Stomach (tissue), 9 donors: ENCODE data around the gene PHACTR3. TPM values are rescaled to one million over a fixed set of nuclear protein-coding genes. Genes with fewer than 3 reads are reported as not detected.

Source experiments
- DNase-seq, 2 donors: peaks; one replicate each; pipeline versions ENCODE4 v3.0.0 to v3.0.0-alpha.2; 2013 to 2019
- H3K27ac ChIP-seq, 5 donors: fragments of 200-600 bp in 4 of 5; sonication (generic) in 4 of 5; one replicate each; pipeline ENCODE4 v1.5.1; 2013 to 2019; ENCODE audit warnings: mild to moderate bottlenecking in 1 of 5, moderate library complexity in 1 of 5
- H3K27me3 ChIP-seq, 3 donors: fragments of 200-600 bp; sonication (generic); one replicate each; pipeline ENCODE4 v1.5.1; 2017 to 2019; ENCODE audit warnings: mixed run types in 1 of 3
- H3K36me3 ChIP-seq, 4 donors: fragments of 200-600 bp; sonication (generic); 1 replicate in 3 of 4; 2 replicates in 1 of 4; pipeline ENCODE4 v1.5.1; 2016 to 2019
- H3K4me1 ChIP-seq, 4 donors: fragments of 200-600 bp; sonication (generic); one replicate each; pipeline ENCODE4 v1.5.1; 2016 to 2019
- H3K4me3 ChIP-seq, 4 donors: fragments of 200-600 bp; sonication (generic) in 3 of 4; one replicate each; pipeline ENCODE4 v1.5.1; 2016 to 2019; ENCODE audit warnings: mild to moderate bottlenecking in 1 of 4
- H3K9me3 ChIP-seq, 4 donors: fragments of 200-600 bp; sonication (generic); one replicate each; pipeline ENCODE4 v1.5.1; 2016 to 2019
- CTCF ChIP-seq, 7 experiments: fragments of 450-650 bp in 4 of 7; fragments of 200-600 bp in 3 of 7; sonication (generic) in 3 of 7; IDR thresholded peaks; one replicate each; pipeline ENCODE4 v1.5.1; 2016 to 2019; ENCODE audit warnings: antibody characterized with exemption in 7 of 7, control low read depth in 2 of 7, mild to moderate bottlenecking in 1 of 7
- EP300 ChIP-seq: sonication (generic); formaldehyde crosslinking; IDR thresholded peaks from one replicate; pipeline ENCODE4 v1.6.1; 2017; ENCODE audit warnings: antibody characterized with exemption
- POLR2A ChIP-seq, 4 donors: fragments of 450-650 bp; IDR thresholded peaks; one replicate each; pipeline ENCODE4 v1.6.1; 2016; ENCODE audit warnings: antibody characterized with exemption in 4 of 4, control low read depth in 2 of 4, mild to moderate bottlenecking in 1 of 4, moderate library complexity in 1 of 4
- POLR2AphosphoS5 ChIP-seq, 3 donors: sonication (generic); formaldehyde crosslinking; IDR thresholded peaks; one replicate each; pipeline ENCODE4 v1.6.1; 2016; ENCODE audit warnings: antibody characterized with exemption in 3 of 3
- WGBS, 5 donors: extraction: QIAGEN DNeasy Blood & Tissue Kit in 3 of 5; methylation state at CpG; one replicate each; pipeline versions ENCODE4 v1.1.5 to v1.1.7; 2013 to 2018; 5-methylcytosine and 5-hydroxymethylcytosine counted together
- intact Hi-C: fragments of 100-400 bp; cut with DNase I; formaldehyde crosslinking; loops from one replicate; pipeline ENCODE4 v1.15.1; 2023; ENCODE audit warnings: low total_unique reads
- polyA plus RNA-seq, 3 donors: library from polyadenylated mRNA; stranded (reverse); fragments of 200-250 nt; gene quantifications; one replicate each; pipeline ENCODE4 v1.2.3, GENCODE V29; 2013
- total RNA-seq, 5 donors: library from RNA; depleted of rRNA; stranded (reverse); fragments of >200 nt; gene quantifications; one replicate each; pipeline versions ENCODE4 v1.1.0 to v1.2.3, GENCODE V29; 2014 to 2016
- donor health status: healthy with polysubstance abuse.
- donor health status: Bipolar disorder and iron deficiency.
- donor health status: healthy.

PHACTR3 gene
- total and polyA plus RNA-seq, 8 donors = 0.55 to 3.7 (median 3.2) TPM; not detected in 3

GRCh38 chr20:59724457-59725366 is 120.4 kb downstream of the PHACTR3 start:
- no peaks in the 10 kb centered on the region for H3K36me3 ChIP-seq
- intact Hi-C loops = no loop called here
- H3K27me3 ChIP-seq = peaks cover 0 to 51% (median 0%) of the 10 kb centered on the region in 3 donors
- no peak for DNase-seq
- H3K4me3 ChIP-seq = no peak overlapping the region
- WGBS, 5 donors = 52 to 60% (median 53%) methylated on average over 9 to 10 of the region's 10 CpGs
- H3K4me1 ChIP-seq = peaks cover 0 to 6% (median 0%) of the 10 kb centered on the region in 4 donors
- TF ChIP-seq CTCF (IDR thresholded peaks at IDR 0.05) = no peak
- TF ChIP-seq POLR2AphosphoS5 (IDR thresholded peaks at IDR 0.05) = no peak
- H3K9me3 ChIP-seq = no peaks in the 10 kb centered on the region
- H3K27ac ChIP-seq = no peak overlapping the region

DNA sequence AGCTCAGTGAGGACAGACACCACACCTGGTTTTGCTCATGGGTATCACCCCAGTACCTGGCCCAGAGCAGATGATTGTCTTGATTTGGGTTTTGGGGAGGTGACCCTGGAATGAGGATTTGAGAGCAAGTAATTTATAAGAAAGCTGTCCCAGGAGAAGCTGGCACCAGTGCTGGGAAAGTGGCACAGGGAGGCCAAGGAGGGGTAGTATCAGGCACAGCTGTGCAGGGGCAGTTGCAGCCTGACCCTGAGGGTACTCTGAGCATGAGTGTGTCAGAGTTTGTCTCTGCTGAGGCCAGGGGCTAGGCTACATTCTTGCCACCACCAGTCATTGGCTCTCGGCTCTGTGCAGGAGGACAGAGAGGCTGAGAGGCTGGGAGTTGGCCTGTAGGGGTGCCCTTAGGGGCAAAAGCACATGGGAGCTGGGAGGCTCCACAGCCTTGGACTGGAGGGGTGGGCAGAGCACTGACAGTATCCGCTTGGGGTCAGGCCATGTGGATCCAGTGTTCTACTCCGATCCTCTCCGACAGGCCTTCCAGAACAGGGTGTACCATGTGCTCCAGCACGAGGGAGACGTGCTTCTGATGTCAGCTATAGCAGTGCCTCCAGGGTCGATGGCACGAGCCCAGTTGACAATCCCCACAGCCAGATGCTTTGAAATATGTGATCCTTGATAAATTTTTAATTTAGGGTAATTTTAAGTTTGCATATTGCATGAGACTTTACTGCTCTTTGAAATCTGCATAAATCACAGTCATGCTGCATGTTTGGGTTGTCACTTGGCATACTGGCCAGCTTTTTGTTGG is 121.3 kb downstream of the PHACTR3 start:
- DNase-seq = no peak
- no peaks in the 10 kb centered on the region for H3K36me3 ChIP-seq
- no peak overlapping the region for H3K4me3 ChIP-seq
- H3K27ac ChIP-seq = no peak overlapping the region
- intact Hi-C loops = no loop called here
- no peak for TF ChIP-seq CTCF (IDR thresholded peaks at IDR 0.05)
- no peak for TF ChIP-seq POLR2AphosphoS5 (IDR thresholded peaks at IDR 0.05)
- no peak for TF ChIP-seq POLR2A (IDR thresholded peaks at IDR 0.05)
- no peak for TF ChIP-seq EP300
- peaks cover 0 to 52% (median 0%) of the 10 kb centered on the region in 3 donors for H3K27me3 ChIP-seq
- 64 to 82% (median 79%) methylated on average over 5 to 8 of the region's 8 CpGs for WGBS, 5 donors
- H3K9me3 ChIP-seq = no peaks in the 10 kb centered on the region
- peaks cover 0 to 6% (median 0%) of the 10 kb centered on the region in 4 donors for H3K4me1 ChIP-seq

DNA sequence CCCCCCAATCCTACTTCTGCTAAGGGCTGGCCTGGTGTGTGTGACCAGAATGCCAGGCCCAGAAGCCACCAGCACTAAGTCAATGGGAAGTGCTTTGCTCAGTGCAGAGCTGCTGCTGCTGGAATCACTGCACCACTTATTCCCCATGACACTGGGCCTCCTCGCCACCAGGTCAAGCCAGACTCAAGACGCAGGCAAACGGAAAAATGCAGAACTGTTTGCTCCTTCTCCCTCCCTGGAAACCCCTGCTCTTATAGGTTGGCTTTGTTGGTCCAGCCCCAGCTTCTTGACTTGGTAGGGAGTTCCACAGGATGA is 121.9 kb downstream of the PHACTR3 start:
- 45 to 64% (median 58%) methylated on average over 3 of the region's 3 CpGs for WGBS, 5 donors
- Histone ChIP-seq H3K36me3 (no peaks in the 10 kb centered on the region), H3K4me1 (peaks cover 0 to 6% (median 0%) of the 10 kb centered on the region in 4 donors), H3K9me3 (no peaks in the 10 kb centered on the region), H3K27ac (no peak overlapping the region), H3K27me3 (peaks cover 0 to 46% (median 0%) of the 10 kb centered on the region in 3 donors), H3K4me3 (no peak overlapping the region)
- TF ChIP-seq CTCF (IDR thresholded peaks at IDR 0.05) = no peak
- no peak for TF ChIP-seq POLR2A (IDR thresholded peaks at IDR 0.05)
- TF ChIP-seq POLR2AphosphoS5 (IDR thresholded peaks at IDR 0.05) = no peak
- no peak for TF ChIP-seq EP300
- DNase-seq = no peak
- intact Hi-C loops = no loop called here

- no peak overlapping the region for H3K4me3 ChIP-seq
- no peak for TF ChIP-seq EP300
- no peak for TF ChIP-seq POLR2A (IDR thresholded peaks at IDR 0.05)
- no peak for TF ChIP-seq CTCF (IDR thresholded peaks at IDR 0.05)
- TF ChIP-seq POLR2AphosphoS5 (IDR thresholded peaks at IDR 0.05) = no peak
- intact Hi-C loops = no loop called here
- H3K27me3 ChIP-seq = peaks cover 0 to 44% (median 0%) of the 10 kb centered on the region in 3 donors
- 88 to 95% (median 93%) methylated on average over 13 of the region's 13 CpGs for WGBS, 5 donors
- H3K9me3 ChIP-seq = no peaks in the 10 kb centered on the region
- H3K27ac ChIP-seq = no peak overlapping the region
- H3K36me3 ChIP-seq = no peaks in the 10 kb centered on the region
- no peaks in the 10 kb centered on the region for H3K4me1 ChIP-seq
- no peak for DNase-seq
These were observed 124.5 kb downstream of the PHACTR3 start for GRCh38 chr20:59728722-59729430.
